ENCODE data around the gene STRN. TPM values are rescaled to one million over a fixed set of nuclear protein-coding genes. Genes with fewer than 3 reads are reported as not detected.

STRN gene
- total and polyA plus RNA-seq, 9 of the 15 experiments (the other 6 are each of a cell fraction or from before 2014, with no cell fraction given) = 1.3 to 31.2 (median 20.0) TPM

GRCh38 chr2:36798724-36799123 is 167.6 kb downstream of the STRN start:
- H2AFZ ChIP-seq (ENCODE audit: low read depth, low read length) = no peak overlapping the region
- no peaks in the 10 kb centered on the region for H3K9me1 ChIP-seq (ENCODE audit: control insufficient read depth, insufficient read depth, low read length)
- H3K27ac ChIP-seq (ENCODE audit: extremely low read depth, low read depth, low read length) = no peak overlapping the region
- H3K4me1 ChIP-seq (replicated peaks in 1 of 2; ENCODE audit: control insufficient read depth in 2 of 2, insufficient read depth in 2 of 2, low read length in 2 of 2) = no peaks in the 10 kb centered on the region; a peak in 1 of 5 replicates
- H3K4me2 ChIP-seq (ENCODE audit: insufficient read depth, low read length) = no peak overlapping the region
- H3K27me3 ChIP-seq (ENCODE audit: control insufficient read depth in 2 of 2, insufficient read depth in 2 of 2, low read length in 2 of 2) = peaks cover 24 to 25% of the 10 kb centered on the region in 2 experiments; a peak in 4 of 5 replicates
- no peaks in the 10 kb centered on the region for H3K79me2 ChIP-seq (ENCODE audit: control insufficient read depth, insufficient read depth, low read length)
- ATAC-seq = no peak
- no TSS peak for BruUV-seq (replicated peaks)
- ChIA-PET CTCF (ENCODE audit: low intra/inter-chr PET ratio) (no interaction called here), POLR2A (interaction anchor here (1.5 kb wide), 1 partner anchor 12 kb away, joined by 3 read pairs; no protein-coding TSS in a partner anchor)
- no peaks in the 10 kb centered on the region for H4K20me1 ChIP-seq (replicated peaks; ENCODE audit: control insufficient read depth, insufficient read depth, low read length)
- H3K9me3 ChIP-seq (replicated peaks; ENCODE audit: control insufficient read depth, insufficient read depth, low read depth, low read length) = no peaks in the 10 kb centered on the region
- 6% methylated on average over 3 of the region's 3 CpGs for WGBS (ENCODE audit: insufficient coverage, low coverage, missing lambda C conversion rate)
- no peak for TF ChIP-seq ZNF174 (CRISPR knock-in tag; IDR thresholded peaks at IDR 0.05)
- no peak for TF ChIP-seq SREBF1 (IDR thresholded peaks at IDR 0.05; ENCODE audit: borderline replicate concordance, low read depth, low read length)
- TF ChIP-seq BMI1 (IDR thresholded peaks at IDR 0.05; ENCODE audit: low read length) = no peak
- no peak for TF ChIP-seq MLLT1 (IDR thresholded peaks at IDR 0.05)
- TF ChIP-seq ZNF79 (CRISPR knock-in tag; IDR thresholded peaks at IDR 0.05; ENCODE audit: low read depth) = no peak
- FAIRE-seq = no peak
- no peak overlapping the region for H3K9ac ChIP-seq (ENCODE audit: insufficient read depth in 1 of 2, low read depth in 2 of 2, low read length in 2 of 2)
- intact Hi-C loops (cut with micrococcal nuclease) (no loop called here), in situ Hi-C loops (cut with MboI) (loop anchor here (25.0 kb wide), 1 partner anchor 1089 kb away; no protein-coding TSS in a partner anchor)
- no peaks in the 10 kb centered on the region for H3K36me3 ChIP-seq (ENCODE audit: control insufficient read depth, insufficient read depth, low read length)
- DNase-seq (ENCODE audit: extremely low read depth in 1 of 4, low spot score in 3 of 4) = no peak
- no peak overlapping the region for H3K4me3 ChIP-seq

Data from K562 (cell line).